C4-2B (cell line): ENCODE data around the gene ARL17B.
"Not testable (repeated sequence)": the region's sequence is repeated elsewhere in the genome, so short reads cannot be mapped to it uniquely, and the experiment has no call there.

Experiments used
- ZFX ChIP-seq: fragments of 450-650 bp; IDR thresholded peaks from 2 replicates; pipeline ENCODE4 v1.6.1; 2017
- TF ChIP-seq, protein P1 (sequence below): fragments of 450-650 bp; conservative IDR thresholded peaks from 2 replicates; pipeline ENCODE4 v1.5.1; 2017; ENCODE audit warnings: mild to moderate bottlenecking

- TF ChIP-seq, protein P1, sequence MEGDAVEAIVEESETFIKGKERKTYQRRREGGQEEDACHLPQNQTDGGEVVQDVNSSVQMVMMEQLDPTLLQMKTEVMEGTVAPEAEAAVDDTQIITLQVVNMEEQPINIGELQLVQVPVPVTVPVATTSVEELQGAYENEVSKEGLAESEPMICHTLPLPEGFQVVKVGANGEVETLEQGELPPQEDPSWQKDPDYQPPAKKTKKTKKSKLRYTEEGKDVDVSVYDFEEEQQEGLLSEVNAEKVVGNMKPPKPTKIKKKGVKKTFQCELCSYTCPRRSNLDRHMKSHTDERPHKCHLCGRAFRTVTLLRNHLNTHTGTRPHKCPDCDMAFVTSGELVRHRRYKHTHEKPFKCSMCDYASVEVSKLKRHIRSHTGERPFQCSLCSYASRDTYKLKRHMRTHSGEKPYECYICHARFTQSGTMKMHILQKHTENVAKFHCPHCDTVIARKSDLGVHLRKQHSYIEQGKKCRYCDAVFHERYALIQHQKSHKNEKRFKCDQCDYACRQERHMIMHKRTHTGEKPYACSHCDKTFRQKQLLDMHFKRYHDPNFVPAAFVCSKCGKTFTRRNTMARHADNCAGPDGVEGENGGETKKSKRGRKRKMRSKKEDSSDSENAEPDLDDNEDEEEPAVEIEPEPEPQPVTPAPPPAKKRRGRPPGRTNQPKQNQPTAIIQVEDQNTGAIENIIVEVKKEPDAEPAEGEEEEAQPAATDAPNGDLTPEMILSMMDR = not testable (repeated sequence)
- TF ChIP-seq ZFX = not testable (repeated sequence)
Measured at GRCh38 chr17:46252804-46253203, 108.8 kb downstream of the ARL17B start.
